GM18505 (cell line): ENCODE measurements around the gene CREB5.
A peak's percentile ranks its signal among the peaks of the same experiment; 100 is the strongest.

ENCODE experiments used
- ATAC-seq: cut with Tn5 transposase; IDR thresholded peaks from one replicate; pipeline ENCODE4 v1.9.1; 2021; ENCODE audit not compliant: unreplicated experiment
- POLR2A ChIP-seq: IDR thresholded peaks from 4 replicates; pipeline ENCODE4 v1.6.1; 2011; ENCODE audit warnings: borderline replicate concordance; ENCODE audit not compliant: insufficient read depth, insufficient read length; ENCODE audit errors: extremely low read depth

Gene CREB5

GRCh38 chr7:28409716-28410627 lies 2.3 kb upstream of the CREB5 start:
- TF ChIP-seq POLR2A = no peak
- peak; percentile 10 for ATAC-seq

GRCh38 chr7:28410628-28411531 lies 1.4 kb upstream of the CREB5 start:
- TF ChIP-seq POLR2A = peak; percentile 47
- ATAC-seq = no peak

- TF ChIP-seq POLR2A = no peak
These were observed 693 bp downstream of the CREB5 start for GRCh38 chr7:28413011-28413410.

GRCh38 chr7:28414453-28414852 lies 2.1 kb downstream of the CREB5 start:
- TF ChIP-seq POLR2A = no peak
- no peak for ATAC-seq

More at GRCh38 chr7:28413011-28413410, 693 bp downstream of the CREB5 start:
- ATAC-seq = no peak

GRCh38 chr7:28417321-28417940 lies 5.1 kb downstream of the CREB5 start:
- ATAC-seq = no peak
- no peak for TF ChIP-seq POLR2A

GRCh38 chr7:28418311-28418710 lies 6.0 kb downstream of the CREB5 start:
- no peak for ATAC-seq
- no peak for TF ChIP-seq POLR2A

DNA sequence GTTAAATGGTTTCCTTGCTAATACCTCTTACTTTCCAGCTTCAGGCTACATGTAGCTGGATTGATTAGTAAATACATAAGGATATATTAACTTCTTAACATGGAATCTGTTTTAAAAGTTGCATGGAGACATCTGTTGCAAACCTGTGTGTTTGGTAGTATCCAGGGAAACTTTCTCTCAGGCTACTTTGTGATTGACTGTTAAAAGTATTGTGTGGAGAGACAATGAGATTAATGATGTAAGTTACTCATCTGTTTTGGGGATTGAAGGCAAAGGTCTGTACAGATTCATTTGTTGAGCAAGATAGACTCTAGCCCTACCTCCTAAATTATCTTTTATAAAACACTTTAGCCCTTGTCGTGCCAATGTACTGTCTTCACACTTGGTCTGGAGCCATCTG lies 6.6 kb downstream of the CREB5 start:
- ATAC-seq = no peak
- TF ChIP-seq POLR2A = no peak

DNA sequence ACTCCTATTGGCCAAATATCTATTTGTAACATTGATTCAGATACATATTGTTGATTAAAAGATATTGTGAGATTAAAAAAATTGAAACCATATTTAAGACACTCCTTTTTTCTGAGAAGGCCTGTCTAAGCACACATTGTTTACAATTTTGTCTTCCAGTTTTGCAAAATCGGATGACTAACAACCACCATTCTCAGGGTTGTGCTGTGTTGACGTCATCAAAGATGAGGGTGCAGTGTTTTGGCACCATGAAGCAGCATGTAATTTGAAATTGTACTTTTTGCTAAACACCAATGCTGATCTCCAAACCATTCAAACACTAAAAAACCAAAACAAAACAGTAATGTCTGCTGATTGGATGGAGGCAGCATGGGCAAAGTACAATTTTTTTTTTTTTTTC lies 7.4 kb downstream of the CREB5 start:
- no peak for ATAC-seq
- TF ChIP-seq POLR2A = no peak

DNA sequence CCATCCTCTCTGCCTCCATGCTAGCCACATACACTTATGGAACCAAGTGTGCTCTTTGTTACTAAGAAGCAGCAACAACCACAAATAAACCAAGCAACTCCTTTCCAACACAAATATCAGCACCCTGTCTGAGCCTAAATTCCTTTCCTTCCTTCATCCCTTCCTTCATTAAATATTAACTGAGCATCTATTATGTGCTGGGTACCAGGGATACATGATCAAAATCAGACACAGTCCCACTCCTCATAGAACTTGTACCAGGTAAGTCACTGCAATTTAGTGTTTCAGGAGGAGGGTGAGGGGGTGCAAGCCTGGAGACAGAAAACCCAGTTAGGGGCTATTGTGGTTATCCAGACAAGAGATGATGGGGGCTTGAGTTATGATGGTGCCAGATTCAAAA lies 10.8 kb downstream of the CREB5 start:
- no peak for TF ChIP-seq POLR2A
- ATAC-seq = no peak

DNA sequence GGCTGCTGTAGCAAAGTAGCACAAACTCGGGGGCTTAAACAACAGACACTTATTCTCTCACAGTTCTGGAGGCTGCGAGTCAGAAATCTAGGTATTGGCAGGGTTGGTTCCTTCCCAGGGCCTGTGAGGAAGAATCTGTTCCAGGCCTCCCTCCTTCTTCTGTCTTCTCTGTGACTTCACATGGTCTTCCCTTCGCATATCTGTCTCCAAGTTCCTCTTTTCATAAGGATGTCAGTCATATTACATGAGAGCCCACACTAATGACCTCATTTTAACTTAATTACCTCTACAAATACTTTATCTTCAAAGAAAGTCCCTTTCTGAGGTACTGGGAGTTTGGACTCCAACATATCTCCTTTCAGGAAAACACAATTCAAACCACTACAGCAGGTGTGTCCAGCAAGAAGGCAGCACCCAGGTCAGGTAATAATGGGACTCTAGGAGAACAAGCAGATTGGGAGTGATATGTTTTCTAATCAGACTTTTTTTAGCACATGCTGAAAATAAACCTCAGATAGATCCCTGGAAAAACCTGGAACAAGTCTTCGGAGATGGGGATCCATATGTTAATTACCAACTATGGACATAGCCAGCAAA lies 11.7 kb downstream of the CREB5 start:
- ATAC-seq = no peak
- TF ChIP-seq POLR2A = no peak

DNA sequence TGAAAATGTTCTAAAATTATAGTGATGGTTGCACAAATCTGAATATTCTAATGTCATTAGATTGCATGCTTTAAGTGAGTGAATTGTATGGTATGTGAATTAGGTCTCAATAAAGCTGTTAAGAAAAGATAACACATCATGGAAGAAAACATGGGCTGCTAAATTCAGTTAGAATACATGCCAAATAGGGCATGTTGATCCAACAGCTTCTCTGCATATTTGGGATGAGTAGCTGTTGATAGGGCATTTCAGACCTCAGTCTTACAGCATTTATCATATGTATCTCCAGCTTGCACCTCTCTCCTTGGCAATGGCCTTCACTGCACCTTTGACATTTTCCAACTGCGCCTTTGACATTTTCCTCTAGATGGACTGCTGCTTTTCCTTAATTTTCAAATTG lies 13.2 kb downstream of the CREB5 start:
- no peak for ATAC-seq
- no peak for TF ChIP-seq POLR2A

DNA sequence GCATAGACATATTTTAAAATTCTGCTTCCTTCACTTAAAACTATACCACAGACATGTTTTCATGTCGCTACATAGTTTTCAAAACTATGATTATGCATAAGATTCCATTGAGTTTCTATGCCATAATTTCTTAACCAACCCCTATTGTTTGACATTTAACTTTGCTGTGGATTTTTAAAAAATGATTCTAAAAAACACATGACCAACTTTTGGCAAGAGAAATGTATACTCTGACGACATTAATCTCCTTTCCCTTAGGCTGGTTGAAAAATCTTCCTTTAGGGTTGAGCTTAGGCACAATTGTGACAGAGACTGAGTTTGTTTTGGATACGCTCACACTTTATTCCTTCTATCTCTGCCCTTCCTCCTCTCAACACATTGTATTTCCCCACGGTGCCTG lies 14.9 kb downstream of the CREB5 start:
- no peak for ATAC-seq
- no peak for TF ChIP-seq POLR2A

DNA sequence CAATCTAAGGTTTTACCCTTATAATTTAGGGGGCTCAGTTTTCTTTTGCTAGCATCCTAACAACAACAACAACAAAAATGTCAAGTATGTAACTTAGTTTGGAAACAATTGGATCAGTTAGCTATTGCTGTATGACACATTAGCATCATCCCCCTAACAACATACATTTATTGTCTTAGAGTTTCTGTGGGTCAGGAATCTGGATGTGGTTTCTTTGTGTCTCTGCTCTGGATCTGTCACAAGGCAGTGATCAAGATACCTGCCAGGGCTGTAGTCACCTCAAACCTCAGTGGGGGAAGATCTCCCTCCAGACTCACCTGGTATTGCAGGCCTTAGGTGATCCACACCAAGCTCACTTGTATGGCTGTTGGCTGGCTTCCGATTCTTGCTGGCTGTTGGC lies 18.3 kb downstream of the CREB5 start:
- no peak for TF ChIP-seq POLR2A
- no peak for ATAC-seq
